GM19463 (cell line): Measurements from ENCODE around the gene EPHA1.

ENCODE experiments used
- ATAC-seq: cut with Tn5 transposase; IDR thresholded peaks from one replicate; pipeline ENCODE4 v1.9.1; 2021; ENCODE audit warnings: mild to moderate bottlenecking, moderate library complexity; ENCODE audit not compliant: unreplicated experiment

EPHA1 gene

GRCh38 chr7:143390104-143390772 lies 18.4 kb downstream of the EPHA1 start:
- ATAC-seq: no peak

DNA sequence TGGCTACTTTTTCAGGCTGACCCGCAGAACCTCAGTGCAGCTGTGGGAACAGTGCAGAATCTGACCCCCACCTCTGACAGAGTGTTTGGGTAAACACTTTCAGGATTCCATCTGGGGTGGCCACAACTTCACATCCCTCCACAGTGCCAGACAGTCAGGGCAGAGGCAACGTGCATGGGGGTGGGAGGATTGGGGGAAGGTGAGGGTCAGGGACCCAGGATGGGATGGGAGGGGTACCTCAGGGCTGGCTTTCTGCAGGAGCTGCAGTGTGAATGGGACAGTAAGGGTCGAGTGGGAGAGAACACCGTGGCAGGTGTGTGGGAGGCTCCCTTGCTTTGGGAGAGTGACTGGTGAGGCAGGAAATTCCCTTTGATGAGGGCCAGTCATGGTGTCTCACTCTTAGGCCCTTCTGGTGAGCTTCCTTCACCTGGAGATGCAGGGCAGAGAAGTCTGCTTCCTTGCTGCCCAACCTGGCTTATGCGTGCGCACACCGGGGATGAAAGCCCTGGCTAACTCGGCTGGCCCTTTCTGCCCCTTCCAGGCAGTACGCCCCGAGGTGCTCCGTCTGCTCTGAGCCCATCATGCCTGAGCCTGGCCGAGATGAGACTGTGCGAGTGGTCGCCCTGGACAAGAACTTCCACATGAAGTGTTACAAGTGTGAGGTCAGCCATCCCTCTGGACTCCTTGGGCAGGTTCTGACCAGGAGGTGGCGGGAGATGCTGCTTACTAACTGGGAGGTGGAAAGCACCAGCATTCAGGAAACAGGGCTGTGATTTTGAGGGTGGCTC lies 19.1 kb downstream of the EPHA1 start:
- ATAC-seq: no peak

- no peak for ATAC-seq
These were observed 20.1 kb downstream of the EPHA1 start for GRCh38 chr7:143388491-143389101.

- ATAC-seq: no peak
These were observed 20.6 kb downstream of the EPHA1 start for GRCh38 chr7:143388051-143388450.

DNA sequence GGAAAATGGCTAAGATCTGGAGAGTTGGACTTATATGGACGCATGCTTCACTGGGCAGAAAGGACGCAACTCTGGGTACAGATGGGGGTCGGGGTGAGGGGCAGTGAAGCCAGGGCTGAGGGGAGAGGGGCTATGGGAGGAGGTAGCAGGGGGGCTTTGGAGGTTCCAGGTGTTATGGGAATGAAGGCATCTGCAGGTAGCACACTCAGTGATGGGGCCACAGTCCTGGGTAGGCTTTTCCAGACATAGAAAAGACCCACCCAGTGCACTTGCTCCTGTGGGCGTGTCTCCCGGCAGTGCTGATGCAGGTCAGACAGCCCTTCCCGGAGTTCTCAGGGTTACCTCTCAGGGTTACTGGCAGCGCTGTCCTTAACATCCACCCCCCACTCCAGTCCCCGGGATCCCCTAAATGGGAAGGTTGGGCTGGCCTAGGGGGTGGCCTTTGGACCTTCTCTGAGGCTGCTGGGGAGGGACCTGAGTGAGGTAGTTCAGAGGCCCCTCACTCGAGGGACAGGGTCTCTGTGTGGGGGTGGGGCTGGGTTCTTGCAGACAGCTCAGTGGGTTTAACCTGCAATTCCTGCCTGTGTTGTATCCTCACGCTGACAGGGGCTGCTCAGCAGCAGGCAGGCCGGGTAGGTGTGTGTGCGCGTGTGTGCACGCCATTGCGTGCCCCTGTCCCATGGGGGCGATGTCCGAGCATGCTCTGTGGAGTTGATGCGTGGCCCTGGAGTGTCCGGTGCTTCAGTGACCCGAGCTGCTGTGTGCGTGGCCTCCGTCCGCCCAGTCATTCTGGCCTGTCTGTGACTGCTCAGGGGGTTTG lies 21.3 kb downstream of the EPHA1 start:
- no peak for ATAC-seq

GRCh38 chr7:143385891-143386781 lies 22.5 kb downstream of the EPHA1 start:
- peak; percentile 26 for ATAC-seq

DNA sequence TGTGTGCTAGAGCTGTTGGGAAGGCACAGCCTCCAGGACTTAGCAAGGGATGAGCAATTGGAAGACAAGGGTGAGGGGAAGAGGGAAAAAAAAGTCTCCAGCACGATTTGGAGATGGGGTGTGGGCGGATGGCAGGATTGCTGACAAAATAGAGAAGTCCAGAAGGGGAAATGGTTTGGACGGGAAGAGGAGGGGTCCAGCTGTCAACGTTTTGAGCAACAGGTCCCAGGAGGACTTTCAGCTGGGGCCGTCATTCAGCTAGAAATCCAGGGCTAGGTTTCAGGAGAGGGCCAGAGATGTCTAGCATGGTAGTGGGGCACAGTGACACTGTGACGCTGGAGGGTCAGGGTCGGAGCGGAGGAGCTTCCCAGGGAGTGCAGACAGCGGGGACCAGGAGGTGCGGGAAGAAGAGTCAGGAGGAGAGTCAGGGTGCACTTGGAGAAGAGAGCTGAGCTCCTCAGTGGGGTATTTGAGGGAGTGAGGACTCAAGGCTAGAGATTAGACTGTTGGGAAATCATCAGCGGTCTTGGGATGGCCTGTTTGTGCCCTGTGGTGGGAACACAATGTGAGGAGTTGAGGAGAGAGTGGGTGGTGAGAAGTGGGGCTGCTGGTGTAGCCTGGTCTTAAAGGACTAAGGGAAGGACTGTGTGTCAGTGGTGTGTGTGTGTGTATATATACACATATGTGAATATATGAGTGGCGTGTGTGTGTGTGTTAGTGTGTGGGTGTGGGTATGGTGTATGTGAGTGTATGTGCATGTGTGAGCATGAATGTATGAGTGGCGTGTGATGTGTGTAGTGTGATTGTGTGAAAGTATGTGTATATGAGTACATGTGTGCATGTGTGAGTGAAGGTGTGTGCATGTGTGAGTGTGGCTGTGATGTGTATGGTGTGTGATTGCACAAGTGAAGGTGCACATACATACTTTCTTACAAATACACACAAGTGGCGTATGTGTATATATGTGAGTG lies 23.7 kb downstream of the EPHA1 start:
- ATAC-seq: no peak

DNA sequence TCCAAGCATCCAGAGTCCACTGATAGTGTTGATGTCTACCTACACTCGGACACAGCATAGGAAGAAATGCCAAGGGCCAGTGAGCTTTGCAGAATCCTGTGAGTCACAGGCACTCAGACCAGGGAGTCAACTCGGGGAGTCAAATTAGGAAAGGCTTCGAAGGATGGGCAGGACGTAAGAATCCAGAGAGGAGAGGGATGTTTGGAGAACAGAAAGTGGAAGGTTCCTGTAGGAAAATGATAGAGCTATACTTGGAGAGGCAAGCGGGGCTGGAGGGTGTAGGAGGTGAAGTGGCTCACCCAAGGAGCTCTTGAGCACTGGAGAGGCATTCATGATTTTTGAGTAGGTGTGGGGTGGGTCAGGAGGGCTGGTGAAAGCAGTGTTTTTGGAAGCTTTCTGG lies 24.5 kb downstream of the EPHA1 start:
- ATAC-seq: no peak

DNA sequence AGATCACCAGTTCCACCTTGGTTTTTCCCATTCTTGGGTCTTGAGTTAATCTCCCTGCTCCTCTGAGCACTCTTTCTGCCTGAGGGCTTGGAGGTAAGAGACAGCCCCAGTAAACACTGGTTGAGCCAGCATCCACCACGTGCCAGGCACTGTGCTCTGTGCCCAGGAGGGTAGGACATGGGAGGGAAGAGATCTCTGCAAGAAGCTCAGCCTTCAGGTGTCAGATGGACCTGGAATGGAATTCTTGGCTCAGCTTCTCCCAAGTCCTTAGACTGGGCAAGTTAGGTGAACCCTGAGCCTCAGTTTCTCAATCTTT lies 25.1 kb downstream of the EPHA1 start:
- no peak for ATAC-seq

GRCh38 chr7:143382791-143383641 lies 25.6 kb downstream of the EPHA1 start:
- no peak for ATAC-seq

DNA sequence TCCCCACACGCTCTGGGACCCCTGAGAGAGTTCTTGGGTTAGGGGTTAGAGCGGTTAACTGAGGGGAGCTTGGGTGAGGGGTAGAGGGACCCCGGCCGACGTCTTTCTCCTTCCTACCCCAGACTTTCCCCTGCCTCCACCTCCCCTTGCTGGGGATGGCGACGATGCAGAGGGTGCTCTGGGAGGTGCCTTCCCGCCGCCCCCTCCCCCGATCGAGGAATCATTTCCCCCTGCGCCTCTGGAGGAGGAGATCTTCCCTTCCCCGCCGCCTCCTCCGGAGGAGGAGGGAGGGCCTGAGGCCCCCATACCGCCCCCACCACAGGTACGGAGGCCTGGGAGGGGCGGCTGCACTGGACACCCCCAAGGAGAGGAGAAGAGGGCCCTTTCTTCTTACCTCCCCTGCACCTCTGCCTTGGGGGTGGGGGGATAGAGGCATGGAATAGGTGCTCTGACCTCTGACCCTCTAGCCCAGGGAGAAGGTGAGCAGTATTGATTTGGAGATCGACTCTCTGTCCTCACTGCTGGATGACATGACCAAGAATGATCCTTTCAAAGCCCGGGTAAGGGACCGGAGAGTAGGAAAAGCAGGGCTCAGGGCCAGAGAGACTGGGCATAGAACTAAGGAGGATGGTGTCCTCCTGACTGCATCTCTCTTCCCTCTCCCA lies 26.4 kb downstream of the EPHA1 start:
- ATAC-seq: no peak

DNA sequence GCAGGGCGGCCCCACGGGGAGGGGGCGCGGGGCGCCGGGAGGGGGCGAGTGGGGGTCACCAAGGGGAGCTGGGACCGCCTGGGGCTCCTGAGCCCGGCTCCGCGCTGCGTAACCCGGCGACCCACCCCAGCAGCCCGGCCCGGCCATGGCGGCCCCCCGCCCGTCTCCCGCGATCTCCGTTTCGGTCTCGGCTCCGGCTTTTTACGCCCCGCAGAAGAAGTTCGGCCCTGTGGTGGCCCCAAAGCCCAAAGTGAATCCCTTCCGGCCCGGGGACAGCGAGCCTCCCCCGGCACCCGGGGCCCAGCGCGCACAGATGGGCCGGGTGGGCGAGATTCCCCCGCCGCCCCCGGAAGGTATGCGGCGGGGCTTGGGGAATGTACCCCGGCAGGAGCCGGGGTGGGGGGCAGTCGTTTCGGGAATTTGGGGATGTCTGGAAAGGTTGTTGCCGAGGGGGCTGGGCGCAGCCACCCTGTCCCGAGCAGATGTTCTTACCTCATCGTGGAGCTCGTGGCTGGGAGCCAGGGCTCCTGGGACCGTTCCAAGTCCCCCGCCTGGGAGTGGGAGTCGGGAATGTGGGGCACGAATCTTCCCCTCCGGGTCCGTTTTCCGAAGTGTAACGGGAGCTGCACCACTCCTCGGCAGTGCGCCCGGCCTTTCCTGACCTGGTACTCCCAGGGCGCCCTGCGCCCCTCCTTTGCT lies 27.1 kb downstream of the EPHA1 start:
- peak; percentile 20 for ATAC-seq

GRCh38 chr7:143380646-143381426 lies 27.8 kb downstream of the EPHA1 start, which contains the start of gene ZYX:
Gene ZYX (plus strand): TSS chr7:143381345. CDS start chr7:143381572, 227 bp downstream.
- ATAC-seq: peak; percentile 81

DNA sequence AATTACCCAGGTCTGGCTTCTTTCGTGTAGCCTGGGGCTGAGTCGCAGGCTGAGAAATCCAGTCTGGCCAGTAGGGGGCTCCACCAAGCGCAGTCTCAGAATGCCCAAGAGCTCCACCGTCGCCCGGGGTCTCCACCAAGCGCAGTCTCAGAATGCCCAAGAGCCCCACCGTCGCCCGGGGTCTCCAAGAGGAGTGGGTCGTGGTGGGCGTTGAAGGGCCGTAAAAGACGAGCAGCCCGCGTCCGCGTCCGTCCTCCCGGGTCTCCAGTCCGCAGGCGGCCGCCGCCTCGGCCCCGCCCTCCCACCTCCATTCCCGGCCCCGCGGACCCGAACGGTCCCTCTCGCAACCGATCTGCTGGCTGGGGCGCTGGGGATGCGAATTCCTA lies 28.4 kb downstream of the EPHA1 start:
- peak; percentile 36 for ATAC-seq

DNA sequence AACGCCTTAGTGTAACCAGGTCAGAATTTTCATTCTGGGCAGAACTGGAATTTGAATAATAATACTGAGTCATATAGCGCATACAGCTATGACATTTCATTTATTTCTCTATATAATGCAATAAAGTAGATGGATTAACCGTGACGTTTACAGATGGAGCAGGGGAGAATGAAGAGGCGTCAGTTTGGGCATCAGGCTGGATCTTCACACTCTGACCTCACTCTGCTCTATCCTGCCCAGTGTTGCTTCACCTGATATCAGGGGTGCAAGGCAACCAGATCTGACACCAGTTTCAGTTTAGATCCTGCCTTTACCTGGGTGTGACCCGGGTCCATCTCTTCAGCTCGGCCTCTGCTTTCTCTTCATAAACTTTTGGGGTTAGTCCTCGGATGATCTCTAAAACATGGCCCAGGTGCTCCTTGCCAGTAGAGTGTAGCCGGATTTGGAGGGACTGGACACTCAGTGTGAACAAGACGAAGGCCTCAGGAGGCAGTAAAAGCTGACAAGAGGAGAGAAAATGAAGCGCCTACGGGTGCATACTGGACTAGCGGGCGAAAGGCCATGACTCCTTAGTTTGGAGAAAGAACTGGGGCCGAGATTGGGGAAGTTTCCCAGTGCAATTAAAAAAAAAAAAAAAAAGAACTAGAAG lies 28.9 kb downstream of the EPHA1 start:
- ATAC-seq: no peak

DNA sequence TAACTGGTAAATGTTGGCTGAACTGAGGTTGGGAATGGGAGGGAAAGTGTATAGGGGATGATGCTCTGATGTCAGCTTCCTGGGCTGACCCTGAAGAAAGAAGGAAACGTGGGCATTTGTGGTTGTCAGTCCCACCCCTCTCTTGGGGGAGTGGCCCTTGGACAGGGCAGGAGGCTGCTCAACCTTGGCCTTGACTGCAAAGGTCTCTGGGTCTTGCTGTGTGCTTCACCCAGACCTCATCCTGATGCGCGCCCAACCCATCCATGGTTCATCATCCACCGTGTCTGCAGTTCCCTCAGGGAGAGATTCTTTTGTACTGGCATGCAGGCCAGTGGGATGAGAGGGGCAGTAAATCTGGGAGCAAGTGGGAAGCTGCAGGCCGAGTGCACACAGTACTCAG lies 32.3 kb downstream of the EPHA1 start:
- ATAC-seq: no peak
